K562 (cell line): ENCODE measurements around the gene ADAMTS6. TPM values are rescaled to one million over a fixed set of nuclear protein-coding genes. Genes with fewer than 3 reads are reported as not detected.

Experiments used
- ATAC-seq: fragments of 200-7000 bp; cut with Tn5 transposase; 3 replicates; pipeline ENCODE4 v1.9.1; 2020; ENCODE audit warnings: moderate library complexity
- BruUV-seq: library from RNA; stranded (reverse); fragments of 400-500 nt; replicated peaks from 2 replicates; lab custom pipeline; 2021; lab: Mats Ljungman, UMichigan
- CTCF ChIA-PET: fragments of 300-600 bp; formaldehyde crosslinking; extraction: SDS; loops from one replicate; lab custom pipeline; 2021; ENCODE audit warnings: low intra/inter-chr PET ratio; lab: Yijun Ruan, JAX
- POLR2A ChIA-PET: fragments of 300-600, 350-650 bp; sonication (Branson Sonifier 250); formaldehyde crosslinking; extraction: SDS; loops from one replicate; lab custom pipeline; 2021; ENCODE audit warnings: antibody characterized with exemption, inconsistent platforms; lab: Yijun Ruan, JAX
- DNase-seq, 4 experiments: peaks; one replicate each; pipeline versions ENCODE4 v3.0.0 to v3.0.0-alpha.2; 2011 to 2018; ENCODE audit warnings: low spot score in 3 of 4, mixed read lengths in 3 of 4; ENCODE audit errors: extremely low read depth in 1 of 4
- FAIRE-seq: peaks from 2 replicates; lab custom pipeline; 2011; peaks lifted over from hg19 to GRCh38; lab: Jason Lieb, UNC
- H2AFZ ChIP-seq: 2 replicates; pipeline ENCODE4 v1.6.0; 2011; ENCODE audit warnings: low read depth, low read length, control low read depth, inconsistent platforms
- H3K27ac ChIP-seq: fragments of 200-600 bp; 3 replicates; pipeline ENCODE4 v1.8.0; 2011; ENCODE audit warnings: low read depth, mild to moderate bottlenecking, control low read depth, inconsistent platforms, low read length, moderate library complexity, mixed read lengths; ENCODE audit errors: extremely low read depth
- H3K27me3 ChIP-seq, 2 experiments: fragments of 300-600 bp in 1 of 2; 2 replicates in 1 of 2; 3 replicates in 1 of 2; pipeline versions ENCODE4 v1.6.0 to v1.8.0; 2011; ENCODE audit warnings: inconsistent platforms in 2 of 2, low read length in 2 of 2, mild to moderate bottlenecking in 1 of 2, mixed read lengths in 1 of 2, moderate library complexity in 1 of 2; ENCODE audit not compliant: control insufficient read depth in 2 of 2, insufficient read depth in 2 of 2
- H3K36me3 ChIP-seq: fragments of 300-600 bp; 3 replicates; pipeline ENCODE4 v1.8.0; 2011; ENCODE audit warnings: mild to moderate bottlenecking, low read length, inconsistent platforms; ENCODE audit not compliant: control insufficient read depth, insufficient read depth
- H3K4me1 ChIP-seq, 2 experiments: fragments of 200-600 bp in 1 of 2; replicated peaks in 1 of 2; 2 replicates in 1 of 2; 3 replicates in 1 of 2; pipeline versions ENCODE4 v1.5.1 to v1.8.0; 2011; ENCODE audit warnings: inconsistent platforms in 2 of 2, low read length in 2 of 2, mild to moderate bottlenecking in 1 of 2, mixed read lengths in 1 of 2, moderate library complexity in 1 of 2; ENCODE audit not compliant: control insufficient read depth in 2 of 2, insufficient read depth in 2 of 2
- H3K4me2 ChIP-seq: 2 replicates; pipeline ENCODE4 v1.6.1; 2011; ENCODE audit warnings: low read length, control low read depth, inconsistent platforms, mixed read lengths; ENCODE audit not compliant: insufficient read depth
- H3K4me3 ChIP-seq: fragments of 200-600 bp; sonication (generic), shearing (Covaris generic); 2 replicates; pipeline ENCODE4 v1.5.1; 2016; ENCODE audit warnings: control low read depth, inconsistent platforms
- H3K79me2 ChIP-seq: fragments of 200-600 bp; 3 replicates; pipeline ENCODE4 v1.8.0; 2011; ENCODE audit warnings: low read length, inconsistent platforms; ENCODE audit not compliant: control insufficient read depth, insufficient read depth
- H3K9ac ChIP-seq, 2 experiments: 2 replicates each; pipeline versions ENCODE4 v1.6.0 to v1.6.1; 2011; ENCODE audit warnings: low read depth in 2 of 2, low read length in 2 of 2, control low read depth in 1 of 2, inconsistent platforms in 1 of 2, mild to moderate bottlenecking in 1 of 2, mixed read lengths in 1 of 2; ENCODE audit not compliant: insufficient read depth in 1 of 2
- H3K9me1 ChIP-seq: one replicate; pipeline ENCODE4 v1.6.0; 2011; ENCODE audit warnings: inconsistent platforms, mild to moderate bottlenecking, low read length, moderate library complexity; ENCODE audit not compliant: control insufficient read depth, insufficient read depth
- H3K9me3 ChIP-seq: replicated peaks from 2 replicates; pipeline ENCODE4 v1.5.1; 2011; ENCODE audit warnings: low read depth, low read length, inconsistent platforms; ENCODE audit not compliant: control insufficient read depth, insufficient read depth
- H4K20me1 ChIP-seq: replicated peaks from 2 replicates; pipeline ENCODE4 v1.6.1; 2011; ENCODE audit warnings: low read length, inconsistent platforms, mixed read lengths; ENCODE audit not compliant: control insufficient read depth, insufficient read depth
- EP300 ChIP-seq: IDR thresholded peaks from 2 replicates; pipeline ENCODE4 v1.6.1; 2012; ENCODE audit warnings: low read length, improper control_type of control experiment
- HSF4 ChIP-seq: fragments of 250-450 bp; sonication (Bioruptor Pico); IDR thresholded peaks from 2 replicates; pipeline ENCODE4 v2.1.2; 2022; ENCODE audit warnings: mild to moderate bottlenecking, moderate library complexity, borderline replicate concordance
- MNT ChIP-seq, 2 experiments: fragments of 450-650 bp; conservative IDR thresholded peaks; 2 replicates each; pipeline ENCODE4 v1.6.1; 2017; ENCODE audit warnings: mild to moderate bottlenecking in 2 of 2, moderate library complexity in 2 of 2
- PBX2 ChIP-seq, 2 experiments: IDR thresholded peaks in 1 of 2; conservative IDR thresholded peaks in 1 of 2; 2 replicates each; pipeline ENCODE4 v1.6.1; 2016; ENCODE audit warnings: low read depth in 2 of 2, mild to moderate bottlenecking in 1 of 2, missing compliant biosample characterization in 1 of 2, missing genetic modification characterization in 1 of 2, moderate library complexity in 1 of 2
- SMARCE1 ChIP-seq: fragments of 450-650 bp; IDR thresholded peaks from 2 replicates; pipeline ENCODE4 v1.7.1; 2016; ENCODE audit warnings: mild to moderate bottlenecking
- SPI1 ChIP-seq: IDR thresholded peaks from 2 replicates; pipeline ENCODE4 v1.6.1; 2011; ENCODE audit warnings: low read depth, low read length, control low read depth, borderline replicate concordance
- WGBS: fragments of 100-300 bp; shearing (Covaris generic); methylation state at CpG from one replicate; pipeline ENCODE4 v1.1.6; 2016; ENCODE audit warnings: low coverage, mixed read lengths; ENCODE audit not compliant: insufficient coverage; ENCODE audit errors: missing lambda C conversion rate; 5-methylcytosine and 5-hydroxymethylcytosine counted together
- in situ Hi-C: fragments of 300-500 bp; cut with MboI; formaldehyde crosslinking; loops from 4 replicates; pipeline ENCODE4 v1.15.0; 2018; ENCODE audit warnings: inconsistent platforms, mixed read lengths
- intact Hi-C: fragments of 100-400 bp; cut with micrococcal nuclease; formaldehyde crosslinking; loops from 2 replicates; pipeline ENCODE4 v1.14.2; 2022
- polyA plus RNA-seq, 8 experiments: library from polyadenylated mRNA; depleted of rRNA in 4 of 8; stranded (reverse) in 5 of 8; unstranded in 3 of 8; fragments of >200 nt; fragmentation: Nextera tagmentation in 2 of 8; fragmentation: Illumina TruSeq in 1 of 8; extraction: Ambion mirVana in 2 of 8; extraction: Trizol in 1 of 8; gene quantifications; 2 replicates each; pipeline versions ENCODE4 v1.2.1 to v1.2.3, GENCODE V29; 2011 to 2014; ENCODE audit warnings: inconsistent platforms in 1 of 8, missing spikeins in 1 of 8
- total RNA-seq, 7 experiments: library from RNA; depleted of rRNA in 6 of 7; stranded (reverse); fragments of >200 nt in 6 of 7; fragmentation: Illumina TruSeq in 2 of 7; extraction: Trizol in 2 of 7; gene quantifications; 2 replicates each; pipeline versions ENCODE4 v1.2.1 to v1.2.3, GENCODE V29; 2011 to 2021; ENCODE audit warnings: low replicate concordance in 1 of 7
- TF ChIP-seq, protein P1 (sequence below): sonication (generic); IDR thresholded peaks from 2 replicates; pipeline ENCODE4 v1.6.1; 2016

The ADAMTS6 gene
- total and polyA plus RNA-seq, 9 of the 15 experiments (the other 6 are each of a cell fraction or from before 2014, with no cell fraction given), result 0.57 to 5.3 (median 1.5) TPM

- TF ChIP-seq SMARCE1, result peak; percentile 40; the same call in 1 of the 2 replicates
Observed at GRCh38 chr5:65480306-65480865, 1.3 kb downstream of the ADAMTS6 start (continued).

GRCh38 chr5:65479527-65479926 lies 2.2 kb downstream of the ADAMTS6 start:
- FAIRE-seq (no peak), ATAC-seq (no peak), DNase-seq (no peak)
- Histone ChIP-seq H3K36me3 (no peaks in the 10 kb centered on the region), H3K9me3 (no peaks in the 10 kb centered on the region), H3K79me2 (peaks cover 16% of the 10 kb centered on the region; the same call in 2 of the 3 replicates), H3K9ac (peak overlapping the region in 1 of 2 experiments; percentile 72; a peak in 2 of 4 replicates), H4K20me1 (no peaks in the 10 kb centered on the region), H3K27me3 (no peaks in the 10 kb centered on the region), H2AFZ (peak overlapping the region; percentile 85), H3K27ac (peak overlapping the region; percentile 89; the same call in 1 of the 3 replicates), H3K9me1 (no peaks in the 10 kb centered on the region), H3K4me1 (peaks cover 0 to 11% of the 10 kb centered on the region in 2 experiments; a peak in 1 of 5 replicates), H3K4me2 (peak overlapping the region; percentile 87), H3K4me3 (peak overlapping the region; percentile 50)
- no TSS peak for BruUV-seq
- TF ChIP-seq PBX2 (CRISPR knock-in tag; IDR thresholded peaks at IDR 0.05; ENCODE audit: low read depth) (no peak), PBX2 (tag; conservative IDR thresholded peaks at IDR 0.05; ENCODE audit: low read depth) (0 out of 2 replicates have a peak, but pooled peaks have one; percentile 26), MNT (conservative IDR thresholded peaks at IDR 0.05) (0 out of 4 replicates have a peak, but pooled peaks of 1 of the 2 experiments have one; percentile 22), EP300 (no peak), SPI1 (peak; percentile 95), HSF4 (CRISPR knock-in tag) (no peak)
- TF ChIP-seq, protein P1, sequence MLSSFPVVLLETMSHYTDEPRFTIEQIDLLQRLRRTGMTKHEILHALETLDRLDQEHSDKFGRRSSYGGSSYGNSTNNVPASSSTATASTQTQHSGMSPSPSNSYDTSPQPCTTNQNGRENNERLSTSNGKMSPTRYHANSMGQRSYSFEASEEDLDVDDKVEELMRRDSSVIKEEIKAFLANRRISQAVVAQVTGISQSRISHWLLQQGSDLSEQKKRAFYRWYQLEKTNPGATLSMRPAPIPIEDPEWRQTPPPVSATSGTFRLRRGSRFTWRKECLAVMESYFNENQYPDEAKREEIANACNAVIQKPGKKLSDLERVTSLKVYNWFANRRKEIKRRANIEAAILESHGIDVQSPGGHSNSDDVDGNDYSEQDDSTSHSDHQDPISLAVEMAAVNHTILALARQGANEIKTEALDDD, result peak; percentile 90
- 18% methylated on average over 1 of the region's 1 CpG for WGBS
- in situ Hi-C loops, result loop anchor here (25.0 kb wide), 2 partner anchors 517 to 842 kb away; no protein-coding TSS in a partner anchor
- CTCF ChIA-PET, result no interaction called here
- intact Hi-C loops, result loop anchor here (10.0 kb wide), 1 partner anchor 215 kb away; no protein-coding TSS in a partner anchor
- POLR2A ChIA-PET, result interaction anchor here (1.8 kb wide), 1 partner anchor 8 kb away, joined by 4 read pairs; no protein-coding TSS in a partner anchor
